GM19438 (cell line): ENCODE data around the gene CMIP.

Source experiments
- ATAC-seq: cut with Tn5 transposase; IDR thresholded peaks from one replicate; pipeline ENCODE4 v1.9.1; 2021; ENCODE audit warnings: low read depth; ENCODE audit not compliant: unreplicated experiment

CMIP gene

DNA sequence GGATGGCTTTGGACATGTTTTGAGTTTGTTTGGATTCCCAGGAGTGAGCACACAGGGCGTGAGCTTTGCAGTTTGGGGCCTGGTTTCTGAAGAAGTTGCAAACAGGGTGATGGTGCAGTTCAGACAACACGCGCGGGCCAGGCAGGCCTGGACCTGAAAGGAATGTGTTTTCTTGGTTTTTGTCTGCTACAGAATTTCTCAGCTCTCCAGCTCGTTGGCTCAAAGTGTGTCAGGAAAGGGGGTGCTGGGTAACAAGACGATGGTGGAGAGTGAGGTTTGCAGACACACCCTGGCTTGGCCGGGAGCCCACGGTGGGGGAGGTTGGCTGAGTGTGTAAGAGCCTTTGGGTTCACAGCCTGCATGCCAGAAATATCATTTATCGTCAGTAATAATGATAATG lies 82.3 kb downstream of the CMIP start:
- ATAC-seq = no peak

DNA sequence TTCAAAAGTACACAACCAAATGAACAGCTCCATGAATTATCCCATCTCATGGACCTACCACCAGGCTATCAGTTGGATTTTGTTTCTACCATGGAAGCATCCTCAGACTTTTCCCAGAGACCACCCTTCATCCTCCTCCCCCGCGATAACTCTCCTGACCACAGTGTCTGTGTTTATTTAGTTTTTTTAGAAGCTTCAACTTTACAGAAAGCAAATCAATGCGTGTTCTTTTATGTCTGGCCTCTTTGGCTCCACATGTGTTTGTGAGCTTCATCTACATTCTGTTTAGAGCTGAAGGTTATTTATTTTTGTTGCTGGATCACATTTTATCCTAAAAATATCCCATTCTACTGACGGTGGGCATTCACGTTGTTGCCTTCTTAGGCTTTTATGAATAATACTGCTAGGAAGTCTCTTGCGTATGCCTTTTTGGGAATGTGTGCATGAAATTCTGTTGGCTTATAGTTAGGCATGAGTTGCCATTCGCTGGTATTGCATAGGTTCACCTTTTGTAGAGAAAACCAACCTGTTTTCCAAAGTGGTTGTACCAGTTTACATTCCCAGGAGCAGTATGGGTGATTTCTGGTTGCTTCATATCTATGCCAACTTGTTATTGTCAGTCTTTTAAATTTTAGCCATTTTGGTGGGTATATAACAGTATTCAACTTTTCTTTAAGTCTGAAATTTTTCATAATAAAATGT lies 83.0 kb downstream of the CMIP start:
- ATAC-seq = no peak

DNA sequence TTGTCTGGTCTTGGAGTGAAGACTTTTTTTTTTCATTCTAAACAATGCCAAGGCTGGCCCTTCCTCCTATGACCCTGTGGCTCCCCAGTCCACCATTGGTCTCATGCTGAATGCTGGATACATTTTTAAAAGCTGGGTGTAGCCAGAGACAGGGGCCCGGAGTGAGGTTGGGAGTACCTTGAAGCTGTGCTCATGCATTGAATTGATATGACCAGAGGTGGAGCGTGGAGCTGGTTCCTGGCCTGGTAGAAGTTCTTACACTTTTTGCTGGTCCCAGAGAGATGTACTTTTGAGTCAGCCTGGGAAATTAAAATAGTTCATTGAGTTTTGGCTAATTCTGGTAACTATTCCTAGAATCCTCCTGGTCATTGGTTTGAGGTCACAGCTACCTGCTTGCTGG lies 83.6 kb downstream of the CMIP start:
- ATAC-seq = no peak

DNA sequence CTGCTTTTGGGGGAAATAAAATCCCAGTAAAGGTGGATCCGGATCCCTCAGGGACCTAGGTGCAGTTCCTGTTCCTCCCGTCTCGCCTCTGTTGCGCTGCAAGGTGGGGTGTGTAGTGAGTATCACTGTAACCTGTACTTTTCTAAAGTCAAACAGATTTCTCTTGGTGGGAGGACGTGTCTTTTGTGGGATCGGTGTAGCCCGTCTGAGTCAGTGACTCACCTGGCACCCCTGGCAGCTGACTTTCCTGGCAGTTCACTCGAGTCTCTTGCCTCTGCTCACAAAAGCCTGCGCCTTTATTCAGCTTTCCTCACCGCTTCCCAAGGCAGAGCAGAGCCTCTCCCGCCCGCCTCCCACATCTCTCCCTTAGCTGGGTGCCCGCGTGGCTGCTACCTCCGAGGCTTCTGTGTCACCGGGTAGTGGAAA lies 85.7 kb downstream of the CMIP start:
- ATAC-seq = no peak

DNA sequence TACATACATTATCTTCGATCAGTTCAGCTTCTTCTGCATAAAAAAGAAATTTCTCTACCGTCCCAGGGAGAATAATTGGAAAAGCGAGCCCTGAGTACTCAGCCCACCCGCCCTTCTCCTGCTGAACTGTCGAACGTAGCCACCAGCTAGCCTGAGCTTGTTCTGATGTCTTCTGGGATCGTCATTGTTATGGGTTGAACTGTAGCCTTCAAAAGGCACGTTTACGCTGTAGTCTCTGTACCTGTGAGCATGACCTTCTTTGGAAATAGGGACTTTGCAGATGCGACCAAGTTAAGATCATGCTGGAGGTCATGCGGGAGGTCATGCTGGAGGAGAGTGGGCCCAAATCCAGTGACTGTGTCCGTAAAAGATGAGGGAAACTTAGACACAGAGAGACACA lies 86.2 kb downstream of the CMIP start:
- ATAC-seq = no peak

DNA sequence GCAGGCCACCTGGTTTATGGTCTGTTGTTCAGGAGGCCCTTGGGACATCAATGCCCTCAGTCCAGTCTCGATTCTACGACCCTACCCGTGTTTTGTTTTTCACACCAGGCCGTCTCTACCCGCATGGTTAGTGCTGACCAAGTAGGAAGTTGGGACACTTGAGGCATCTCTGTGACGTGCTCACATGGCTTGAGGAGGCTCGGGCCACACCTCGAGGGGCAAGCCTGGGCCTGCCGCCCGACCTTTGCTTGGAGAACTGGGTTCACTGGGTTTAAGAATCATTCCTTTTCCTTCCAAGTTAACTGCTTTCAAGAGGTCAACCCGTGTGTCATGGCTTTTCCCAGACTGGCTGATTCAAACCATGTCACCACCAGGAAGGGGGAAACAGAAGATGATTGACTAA lies 86.8 kb downstream of the CMIP start:
- ATAC-seq = no peak

DNA sequence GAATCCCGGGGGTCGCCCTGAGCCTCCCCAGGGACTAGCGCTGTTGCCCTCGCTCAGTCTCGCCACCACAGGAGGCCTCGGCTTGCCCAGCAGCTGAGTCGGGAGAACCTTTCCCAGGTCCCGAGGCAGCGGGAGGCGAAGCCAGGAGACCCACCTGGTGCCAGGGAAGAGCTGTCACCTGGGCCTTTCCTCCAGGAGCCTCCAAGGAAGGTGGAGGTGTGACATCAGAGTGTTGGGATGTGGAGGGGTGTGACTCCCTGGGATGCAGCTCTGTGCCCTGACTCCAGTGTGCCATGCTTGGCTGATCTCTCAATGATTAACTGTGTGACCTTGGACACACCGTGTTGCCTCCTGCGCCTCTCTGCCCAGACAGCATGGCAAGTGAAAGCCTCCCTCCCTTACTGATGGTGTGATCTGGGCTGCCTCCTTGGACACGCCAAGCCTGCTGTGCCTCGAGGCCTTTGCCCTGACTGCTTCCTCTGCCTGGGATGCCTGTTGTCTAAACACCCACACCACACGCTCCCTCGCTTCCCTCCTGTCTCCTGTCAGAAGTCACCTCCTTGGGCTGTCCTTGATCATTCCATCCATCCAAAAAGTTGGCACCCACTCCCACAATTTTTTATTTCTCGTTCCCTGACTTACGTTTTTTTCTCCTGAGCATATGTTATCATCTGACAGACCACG lies 88.0 kb downstream of the CMIP start:
- no peak for ATAC-seq

DNA sequence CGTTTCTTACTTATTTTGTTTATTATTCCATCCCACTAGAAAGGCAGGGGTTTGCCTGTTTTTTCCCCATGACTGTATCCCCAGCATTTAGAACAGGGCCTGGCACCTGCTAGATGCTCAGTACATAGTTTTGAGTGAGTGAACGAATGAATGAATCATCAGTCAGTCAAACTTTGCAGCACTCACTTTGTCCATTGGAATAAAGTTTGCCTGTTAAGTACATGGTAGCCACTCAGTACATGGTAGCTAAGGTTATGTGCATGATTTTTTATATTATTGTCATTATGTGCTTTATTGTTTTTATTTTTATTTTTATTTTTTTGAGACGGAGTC lies 88.5 kb downstream of the CMIP start:
- no peak for ATAC-seq

DNA sequence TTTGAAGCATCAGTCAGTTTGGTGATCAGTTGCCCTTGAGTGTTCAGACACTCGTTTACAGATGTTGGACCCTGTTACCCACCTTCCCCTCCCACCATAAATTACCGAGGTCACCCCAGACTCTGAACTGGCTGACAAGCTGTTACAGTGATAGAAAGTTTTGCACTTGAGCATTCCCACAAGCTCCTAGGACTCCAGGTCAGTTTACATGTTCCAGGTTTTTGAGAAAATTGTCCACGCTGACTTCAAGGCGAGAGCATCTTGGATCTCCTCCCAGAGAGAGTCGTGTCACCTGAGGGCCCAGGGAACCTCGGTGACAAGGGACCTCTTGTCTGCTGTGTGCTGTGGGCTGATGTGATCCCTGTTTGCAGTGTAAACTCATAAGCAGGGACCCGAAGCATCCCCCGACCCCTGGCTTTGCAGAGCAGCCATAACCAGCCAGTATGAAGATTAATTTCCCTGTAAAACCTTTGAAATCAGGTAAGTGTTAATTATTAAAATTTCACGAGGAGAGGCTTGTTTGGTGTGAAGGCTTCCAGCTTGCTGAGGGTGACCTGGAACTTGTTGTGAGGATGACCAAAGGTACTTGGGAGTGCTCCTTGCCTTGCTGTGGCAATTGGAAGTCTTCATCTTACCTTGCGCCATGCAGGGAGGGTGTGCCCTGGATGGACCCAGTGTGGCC lies 91.2 kb downstream of the CMIP start:
- no peak for ATAC-seq

DNA sequence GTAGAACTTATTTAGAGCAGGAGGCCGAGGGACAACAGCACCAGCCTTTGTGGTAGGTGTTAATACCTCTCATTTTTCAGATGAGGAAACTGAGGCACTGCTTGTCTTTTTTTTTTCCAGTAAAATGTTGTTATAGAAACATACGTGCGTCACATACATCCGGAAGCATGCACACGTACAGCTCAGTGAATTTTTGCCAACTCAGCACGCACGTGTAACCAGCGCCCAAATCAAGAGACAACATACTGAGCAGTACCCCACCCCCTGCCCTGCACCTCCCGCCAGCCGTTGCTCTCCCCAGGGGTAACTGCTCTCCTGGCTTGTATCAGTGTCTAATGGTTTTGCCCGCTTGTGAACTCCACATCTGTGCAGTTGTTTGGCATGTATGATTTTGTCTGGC lies 92.0 kb downstream of the CMIP start:
- no peak for ATAC-seq

DNA sequence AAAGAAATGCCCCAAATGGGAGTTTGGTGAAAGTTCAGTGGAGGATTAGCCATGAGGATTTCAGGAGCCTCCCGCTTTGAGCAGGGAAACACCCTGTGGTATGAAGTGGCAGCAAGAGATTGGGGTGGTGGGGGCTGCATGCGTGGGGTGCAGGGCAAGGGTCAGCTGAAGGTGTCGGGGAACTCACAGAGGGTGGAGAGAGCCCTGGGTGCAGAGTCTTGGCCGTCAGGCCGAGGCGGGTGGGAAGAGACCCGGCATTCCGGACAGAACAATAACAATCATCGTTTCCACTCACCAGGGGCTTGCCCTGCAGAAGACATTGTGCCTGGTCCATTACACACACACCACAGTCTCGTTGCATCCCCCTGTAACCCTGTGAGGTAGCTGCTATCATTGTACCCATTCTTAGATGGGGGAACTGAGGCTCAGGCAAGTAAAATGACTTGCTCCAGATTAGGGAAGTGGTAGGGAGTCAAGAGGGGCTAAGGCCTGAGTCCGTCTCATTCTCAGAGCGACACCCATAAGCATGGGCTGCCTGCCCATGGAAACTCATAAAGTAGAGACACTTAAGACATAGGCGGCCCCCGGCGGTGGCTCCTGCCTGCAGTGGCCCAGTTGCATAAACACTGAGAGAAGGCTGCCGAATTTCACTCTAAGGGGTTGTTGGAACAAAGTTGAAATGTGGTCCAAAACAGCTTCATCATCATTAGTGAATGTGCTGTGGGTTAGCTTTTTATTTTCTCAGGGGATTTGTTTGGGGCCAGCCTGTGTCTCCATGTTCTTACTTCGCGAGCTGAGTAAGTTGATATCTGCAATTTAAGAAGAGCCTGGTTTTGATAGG lies 93.3 kb downstream of the CMIP start:
- no peak for ATAC-seq

DNA sequence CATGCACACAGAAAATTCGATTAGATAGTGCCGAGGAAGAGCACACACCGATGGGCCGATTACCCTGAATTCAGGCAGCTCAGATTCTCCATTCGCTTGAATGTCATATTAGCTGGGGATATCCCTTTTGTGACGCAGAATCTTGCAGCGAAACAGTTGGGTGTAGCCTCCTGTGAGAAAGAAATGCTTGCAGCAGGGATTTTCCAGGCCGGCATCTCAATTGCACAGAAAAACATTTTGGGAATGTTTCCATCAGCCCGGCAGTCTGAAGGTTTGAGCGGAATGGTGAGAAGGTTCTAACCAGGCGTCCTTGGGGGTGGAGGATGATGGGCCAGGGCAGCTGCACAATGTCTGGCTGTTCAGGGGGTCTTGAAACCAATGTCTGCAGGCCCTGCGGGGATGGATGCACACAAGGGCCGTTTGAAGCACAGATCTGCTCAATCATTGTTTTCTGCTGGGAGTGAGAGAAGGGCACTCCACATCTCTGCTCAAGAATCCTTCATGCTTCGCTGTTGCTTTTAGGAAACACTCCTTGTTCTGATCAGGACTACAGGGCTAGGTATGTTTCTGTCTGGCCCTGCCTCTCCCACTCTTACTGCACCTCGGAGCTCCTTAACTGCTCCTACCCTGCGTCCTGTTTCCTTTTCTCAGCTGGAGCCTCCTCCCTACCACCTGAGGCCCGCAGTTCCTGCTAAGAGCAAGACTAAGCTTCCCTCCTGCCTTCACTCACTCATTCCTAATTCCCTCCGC lies 94.6 kb downstream of the CMIP start:
- ATAC-seq = no peak

DNA sequence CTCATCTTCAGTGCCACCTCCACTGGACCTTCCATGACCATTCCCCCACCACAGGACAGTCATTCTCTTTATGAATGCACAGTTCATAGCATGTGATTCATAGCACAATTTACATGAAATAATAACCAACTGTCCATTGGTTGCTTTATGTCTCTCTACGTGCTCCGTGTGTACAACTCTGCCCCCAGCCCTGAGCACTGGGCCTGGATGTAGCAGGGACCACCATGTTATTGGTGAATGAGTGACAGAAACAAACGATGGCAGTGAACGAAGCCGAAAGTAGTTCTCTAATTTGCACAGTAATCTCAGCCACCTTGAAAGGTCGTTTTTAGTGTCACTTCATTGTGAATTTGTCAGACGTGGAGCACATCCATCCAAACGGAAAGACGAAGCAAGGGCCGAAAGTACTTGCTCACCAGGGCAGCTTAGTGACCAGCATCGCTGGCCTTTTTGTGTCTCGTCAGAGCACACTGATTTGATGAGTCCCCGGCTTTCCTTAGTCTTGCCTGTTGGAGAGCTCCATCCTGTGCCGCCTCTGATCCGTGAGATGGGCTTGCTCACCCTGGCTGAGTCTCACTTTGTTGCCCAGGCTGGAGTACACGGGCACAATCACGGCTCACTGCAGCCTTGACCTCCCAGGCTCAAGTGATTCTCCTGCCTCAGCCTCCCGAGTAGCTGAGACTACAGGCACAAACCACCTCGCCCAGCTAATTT lies 95.3 kb downstream of the CMIP start:
- no peak for ATAC-seq

DNA sequence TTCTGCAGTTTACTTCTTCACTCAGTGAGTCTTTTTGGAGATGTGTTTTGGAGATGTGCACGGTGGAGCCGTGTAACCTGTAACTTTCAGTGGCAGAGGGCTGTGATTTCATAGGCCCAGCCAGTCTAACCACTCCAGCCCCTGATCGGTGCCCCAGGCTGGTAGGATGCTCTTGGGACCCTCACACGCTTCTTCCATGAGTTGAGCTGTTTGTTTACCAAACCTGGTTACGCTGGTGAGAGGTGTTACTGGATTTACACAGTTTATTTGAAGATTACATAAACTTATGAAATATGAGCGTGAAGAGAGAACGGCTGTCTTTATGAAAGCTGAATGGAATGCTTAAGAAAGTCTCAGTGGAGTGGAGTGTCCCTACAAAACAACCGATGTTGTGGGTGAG lies 96.7 kb downstream of the CMIP start:
- no peak for ATAC-seq

DNA sequence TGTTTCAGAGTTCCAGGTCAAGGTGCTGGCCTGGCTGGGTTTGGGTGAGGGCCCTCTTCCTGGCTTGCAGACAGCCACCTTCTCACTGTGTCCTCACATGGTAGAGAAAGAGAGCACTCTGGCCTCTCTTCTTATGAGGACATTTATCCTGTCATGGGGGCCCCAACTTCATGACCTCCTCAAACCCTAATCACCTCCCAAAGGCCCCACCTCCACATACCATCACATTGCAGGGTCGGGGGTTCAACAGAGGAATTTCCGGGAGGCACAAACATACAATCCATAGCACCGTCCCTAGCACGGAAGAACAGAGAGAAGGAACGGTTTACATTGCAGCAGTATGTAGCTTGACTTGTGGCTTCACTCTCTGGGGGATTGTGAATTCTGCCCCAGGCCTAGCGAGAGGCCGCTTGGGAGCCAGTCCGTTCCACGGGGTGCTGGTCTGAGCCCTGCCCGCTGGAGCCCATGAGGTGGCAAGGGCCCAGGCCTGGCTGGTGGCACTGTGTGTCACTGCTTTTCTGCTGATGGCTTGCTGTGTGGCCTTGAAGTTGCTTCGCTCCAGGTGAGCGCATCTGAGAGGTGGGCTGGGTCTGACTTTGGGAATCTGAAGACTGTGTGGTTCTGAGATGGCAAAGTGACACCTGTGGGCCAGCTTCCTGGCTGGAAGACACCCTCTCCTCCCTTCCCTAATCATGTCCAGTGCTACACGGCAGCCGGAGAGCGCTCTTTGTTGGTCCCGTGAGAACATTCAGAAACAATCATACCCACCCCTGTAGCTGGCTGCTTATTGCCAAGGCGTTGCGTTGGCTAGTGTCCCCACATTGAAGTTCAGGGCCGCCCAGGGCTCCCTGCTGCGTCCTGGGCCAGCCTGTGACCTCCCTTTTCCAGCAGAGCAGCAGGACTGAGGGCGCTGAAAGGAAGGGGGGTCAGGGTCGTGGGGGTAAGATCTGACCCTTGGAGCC lies 98.3 kb downstream of the CMIP start:
- no peak for ATAC-seq

DNA sequence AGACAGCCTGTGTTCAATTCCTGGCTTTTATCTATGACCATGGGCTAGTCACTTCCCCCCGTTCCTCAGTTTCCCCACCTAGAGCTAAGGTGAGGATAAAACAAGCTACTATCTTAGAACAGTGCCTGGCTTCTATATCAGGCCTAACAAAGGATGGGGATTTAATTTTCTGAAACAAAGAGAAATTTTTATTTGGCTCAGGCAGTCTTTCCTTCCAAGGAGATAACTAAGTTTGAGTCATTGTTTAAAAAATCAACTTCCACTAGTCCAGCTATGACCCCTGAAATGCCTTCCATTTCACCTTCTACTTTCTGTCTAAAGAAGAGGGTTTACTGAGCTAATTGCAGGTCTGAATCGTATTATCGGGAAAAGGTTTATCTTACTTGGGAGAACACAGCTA lies 99.0 kb downstream of the CMIP start:
- no peak for ATAC-seq

DNA sequence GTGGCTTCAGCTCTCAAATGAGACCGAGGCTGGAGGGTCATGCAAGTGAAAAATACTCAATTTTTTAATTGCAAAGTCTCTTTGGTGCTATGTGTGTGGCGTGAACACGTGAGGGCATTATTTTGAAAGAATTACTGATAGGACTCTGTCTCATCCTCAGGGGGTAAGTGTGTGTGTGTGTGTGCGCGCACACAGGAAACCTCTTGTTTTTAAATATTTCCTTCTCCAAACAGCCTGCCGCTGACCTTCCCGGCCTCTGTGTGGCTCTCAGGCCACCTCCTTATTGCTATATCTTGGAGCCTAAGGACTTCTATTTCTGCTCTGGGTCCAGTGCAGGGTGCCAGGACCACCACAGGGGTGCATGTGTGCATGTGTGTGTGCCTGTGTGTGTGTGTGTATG lies 99.7 kb downstream of the CMIP start:
- no peak for ATAC-seq

DNA sequence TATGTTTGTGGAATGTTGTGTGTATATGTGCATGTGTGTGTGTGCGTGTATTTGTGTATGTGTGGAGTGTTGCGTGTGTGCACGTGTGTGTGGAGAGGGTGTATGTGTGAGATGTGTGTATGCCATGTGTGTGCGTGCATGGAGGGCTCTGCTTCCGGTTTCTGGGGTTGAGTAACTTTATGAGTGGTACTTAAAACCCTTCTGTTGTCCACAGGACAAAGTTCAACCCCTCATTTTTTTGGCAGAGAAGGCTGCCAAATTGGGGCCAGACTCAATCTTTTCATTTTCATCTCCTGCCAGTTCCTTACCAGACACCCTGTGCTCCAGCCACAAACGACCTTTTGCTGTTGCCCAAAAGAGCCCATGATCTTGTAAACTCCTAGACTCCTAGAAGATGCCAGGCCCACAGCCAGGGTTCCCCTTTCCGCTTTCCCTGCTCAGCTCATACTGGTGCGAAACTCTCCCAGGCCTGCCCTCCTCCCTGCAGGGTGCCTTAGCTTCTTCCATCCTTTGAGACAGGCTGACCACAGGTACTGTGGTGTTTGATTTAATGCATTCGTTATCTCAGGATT lies 100.2 kb downstream of the CMIP start:
- no peak for ATAC-seq
